Fibroblast of lung (primary cell): Measurements from ENCODE around the gene DRAP1. TPM values are rescaled to one million over a fixed set of nuclear protein-coding genes. Genes with fewer than 3 reads are reported as not detected.

Experiments used
- DNase-seq, 2 donors: peaks; one replicate each; pipeline versions ENCODE4 v3.0.0 to v3.0.0-alpha.2; 2010; ENCODE audit warnings: low read depth in 2 of 2
- H2AFZ ChIP-seq: 2 replicates; pipeline ENCODE4 v1.5.1; 2012; ENCODE audit warnings: low read length, control low read depth, inconsistent platforms
- H3K27ac ChIP-seq: 2 replicates; pipeline ENCODE4 v1.5.1; 2011; ENCODE audit warnings: low read length, control low read depth; ENCODE audit not compliant: insufficient read depth
- H3K27me3 ChIP-seq: 2 replicates; pipeline ENCODE4 v1.5.1; 2011; ENCODE audit warnings: mild to moderate bottlenecking, low read length; ENCODE audit not compliant: control insufficient read depth, insufficient read depth
- H3K36me3 ChIP-seq: 2 replicates; pipeline ENCODE4 v1.5.1; 2011; ENCODE audit warnings: low read length; ENCODE audit not compliant: control insufficient read depth, insufficient read depth
- H3K4me1 ChIP-seq: 2 replicates; pipeline ENCODE4 v1.5.1; 2011; ENCODE audit warnings: low read length; ENCODE audit not compliant: control insufficient read depth, insufficient read depth; ENCODE audit errors: extremely low read depth
- H3K4me2 ChIP-seq: 2 replicates; pipeline ENCODE4 v1.5.1; 2011; ENCODE audit warnings: low read length, control low read depth; ENCODE audit not compliant: insufficient read depth; ENCODE audit errors: extremely low read depth
- H3K4me3 ChIP-seq, 4 experiments: fragments of 200-600 bp in 1 of 4; sonication (generic) in 1 of 4; replicated peaks in 1 of 4; 2 replicates each; pipeline ENCODE4 v1.5.1; 2011 to 2016; ENCODE audit warnings: low read length in 4 of 4, low read depth in 3 of 4, mild to moderate bottlenecking in 3 of 4, control low read depth in 2 of 4, inconsistent platforms in 1 of 4, mixed read lengths in 1 of 4; ENCODE audit not compliant: insufficient read depth in 1 of 4; ENCODE audit errors: control extremely low read depth in 1 of 4
- H3K79me2 ChIP-seq: 2 replicates; pipeline ENCODE4 v1.5.1; 2012; ENCODE audit warnings: mild to moderate bottlenecking, low read length, inconsistent platforms; ENCODE audit not compliant: control insufficient read depth, insufficient read depth
- H3K9ac ChIP-seq: 2 replicates; pipeline ENCODE4 v1.5.1; 2011; ENCODE audit warnings: mild to moderate bottlenecking, low read length, control low read depth; ENCODE audit not compliant: insufficient read depth
- H3K9me3 ChIP-seq: 2 replicates; pipeline ENCODE4 v1.5.1; 2012; ENCODE audit warnings: low read depth, low read length; ENCODE audit not compliant: control insufficient read depth, insufficient read depth
- H4K20me1 ChIP-seq: 2 replicates; pipeline ENCODE4 v1.5.1; 2011; ENCODE audit warnings: low read length; ENCODE audit not compliant: control insufficient read depth, insufficient read depth; ENCODE audit errors: extremely low read depth
- EZH2 ChIP-seq: IDR thresholded peaks from 2 replicates; pipeline ENCODE4 v1.5.1; 2012; ENCODE audit warnings: low read length, control low read depth, mild to moderate bottlenecking; ENCODE audit errors: missing control alignments
- polyA minus RNA-seq: library from RNA; depleted of rRNA, polyadenylated mRNA; stranded (reverse); fragments of >200 nt; gene quantifications from 2 replicates; pipeline ENCODE4 v1.2.3, GENCODE V29; 2011; ENCODE audit warnings: low replicate concordance
- polyA plus RNA-seq, 2 donors: library from polyadenylated mRNA; depleted of rRNA in 1 of 2; stranded (reverse) in 1 of 2; unstranded in 1 of 2; fragments of >200 nt; gene quantifications; 2 replicates each; pipeline ENCODE4 v1.2.1, GENCODE V29; 2011 to 2012; ENCODE audit warnings: missing spikeins in 1 of 2
- total RNA-seq: library from RNA; depleted of rRNA; stranded (reverse); fragments of >200 nt; gene quantifications from 2 replicates; pipeline ENCODE4 v1.2.1, GENCODE V29; 2014
- TF ChIP-seq, protein P1 (sequence below), 2 donors: IDR thresholded peaks in 1 of 2; conservative IDR thresholded peaks in 1 of 2; 1 replicate in 1 of 2; 2 replicates in 1 of 2; pipeline ENCODE4 v1.5.1; 2011 to 2012; ENCODE audit warnings: low read length in 2 of 2, control low read depth in 1 of 2, inconsistent platforms in 1 of 2, low read depth in 1 of 2, mild to moderate bottlenecking in 1 of 2

DRAP1 gene, protein sequence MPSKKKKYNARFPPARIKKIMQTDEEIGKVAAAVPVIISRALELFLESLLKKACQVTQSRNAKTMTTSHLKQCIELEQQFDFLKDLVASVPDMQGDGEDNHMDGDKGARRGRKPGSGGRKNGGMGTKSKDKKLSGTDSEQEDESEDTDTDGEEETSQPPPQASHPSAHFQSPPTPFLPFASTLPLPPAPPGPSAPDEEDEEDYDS
- total RNA-seq (155 and 300 TPM in 2 replicates), polyA plus RNA-seq (130 and 275 TPM in 2 replicates), polyA minus RNA-seq (60.5 and 98.3 TPM in 2 replicates)
- 329 and 696 TPM in 2 replicates for polyA plus RNA-seq (2012)

DNA sequence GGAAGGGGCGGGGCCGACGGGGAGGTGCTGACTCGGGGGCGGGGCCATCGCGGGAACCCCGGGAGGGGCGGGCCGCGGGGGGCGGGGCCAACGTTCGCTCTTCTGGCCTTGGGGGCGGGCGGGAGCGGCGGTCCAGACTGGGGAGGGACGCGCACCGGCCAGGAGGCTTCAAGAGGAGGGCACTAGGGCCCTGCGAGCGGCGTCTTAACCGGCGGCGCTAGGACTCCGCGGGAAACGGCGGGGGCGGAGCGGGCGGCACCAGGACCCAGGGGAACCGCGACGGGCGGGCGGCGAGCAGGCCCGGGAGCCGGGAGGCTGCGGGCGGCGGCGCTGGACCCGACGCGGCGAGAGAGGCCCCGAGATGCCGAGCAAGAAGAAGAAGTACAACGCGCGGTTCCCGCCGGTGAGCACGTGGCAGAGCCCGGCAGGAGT, at the start of gene DRAP1:
Gene DRAP1, plus strand, starts transcription at position 286 of the 432 bp plus-strand sequence. Its CDS starts 76 bp downstream, at position 362.
- Histone ChIP-seq H3K27me3 (no peaks in the 10 kb centered on the region), H2AFZ (peak within 1 kb of the TSS; percentile 56), H3K36me3 (peaks cover 18% of the 10 kb centered on the region), H3K4me2 (peak within 1 kb of the TSS; percentile 86), H3K4me3 (peak within 1 kb of the TSS; percentile 74 to 95 (median 92)), H3K4me1 (peaks cover 38% of the 10 kb centered on the region), H4K20me1 (no peaks in the 10 kb centered on the region), H3K79me2 (peaks cover 64% of the 10 kb centered on the region), H3K27ac (peak within 1 kb of the TSS; percentile 99), H3K9ac (peak within 1 kb of the TSS; percentile 94), H3K9me3 (no peaks in the 10 kb centered on the region)
- peak; percentile 98 to 99 for DNase-seq
- TF ChIP-seq EZH2: no peak
- TF ChIP-seq, protein P1, sequence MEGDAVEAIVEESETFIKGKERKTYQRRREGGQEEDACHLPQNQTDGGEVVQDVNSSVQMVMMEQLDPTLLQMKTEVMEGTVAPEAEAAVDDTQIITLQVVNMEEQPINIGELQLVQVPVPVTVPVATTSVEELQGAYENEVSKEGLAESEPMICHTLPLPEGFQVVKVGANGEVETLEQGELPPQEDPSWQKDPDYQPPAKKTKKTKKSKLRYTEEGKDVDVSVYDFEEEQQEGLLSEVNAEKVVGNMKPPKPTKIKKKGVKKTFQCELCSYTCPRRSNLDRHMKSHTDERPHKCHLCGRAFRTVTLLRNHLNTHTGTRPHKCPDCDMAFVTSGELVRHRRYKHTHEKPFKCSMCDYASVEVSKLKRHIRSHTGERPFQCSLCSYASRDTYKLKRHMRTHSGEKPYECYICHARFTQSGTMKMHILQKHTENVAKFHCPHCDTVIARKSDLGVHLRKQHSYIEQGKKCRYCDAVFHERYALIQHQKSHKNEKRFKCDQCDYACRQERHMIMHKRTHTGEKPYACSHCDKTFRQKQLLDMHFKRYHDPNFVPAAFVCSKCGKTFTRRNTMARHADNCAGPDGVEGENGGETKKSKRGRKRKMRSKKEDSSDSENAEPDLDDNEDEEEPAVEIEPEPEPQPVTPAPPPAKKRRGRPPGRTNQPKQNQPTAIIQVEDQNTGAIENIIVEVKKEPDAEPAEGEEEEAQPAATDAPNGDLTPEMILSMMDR (conservative IDR thresholded peaks at IDR 0.05 in 1 of 2, IDR thresholded peaks at IDR 0.05 in 1 of 2; ENCODE audit: low read depth in 1 of 2, low read length in 2 of 2): no peak

DNA sequence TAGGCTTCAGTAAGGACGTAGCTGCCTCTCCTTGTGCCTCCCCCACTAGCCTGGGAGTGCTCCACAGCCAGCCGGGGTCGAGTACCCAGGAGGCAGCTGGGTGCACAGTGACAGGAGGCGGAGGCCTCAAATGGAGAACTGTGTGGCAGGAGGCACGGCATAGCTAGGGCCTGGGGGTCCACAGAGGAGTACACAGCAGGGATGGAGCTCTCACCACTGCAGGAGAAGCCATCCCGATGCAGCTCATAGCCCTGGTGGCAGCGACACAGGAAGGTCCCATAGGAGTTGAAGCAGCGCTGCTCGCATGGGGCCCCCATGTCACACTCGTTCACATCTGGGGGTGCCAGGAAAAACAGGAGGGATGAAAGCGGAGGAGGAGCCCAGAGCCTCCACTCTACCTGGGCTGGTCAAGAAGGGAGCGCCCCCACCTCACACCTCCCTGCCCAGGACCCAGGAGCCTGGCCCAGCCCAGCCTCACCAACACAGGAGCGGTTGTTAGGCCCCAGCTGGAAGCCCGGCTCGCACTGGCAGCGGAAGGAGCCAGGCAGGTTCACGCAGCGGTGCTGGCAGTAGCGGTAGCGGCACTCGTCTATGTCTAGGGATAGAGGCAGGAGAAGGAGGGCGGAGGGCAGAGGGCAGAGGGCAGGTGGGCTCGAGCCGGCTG, 49.5 kb upstream of the DRAP1 start:
- Histone ChIP-seq H2AFZ (no peak overlapping the region), H3K4me1 (peaks cover 23% of the 10 kb centered on the region), H3K27me3 (no peaks in the 10 kb centered on the region), H3K9me3 (no peaks in the 10 kb centered on the region), H3K36me3 (peaks cover 37% of the 10 kb centered on the region), H3K4me2 (no peak overlapping the region), H3K9ac (no peak overlapping the region), H3K27ac (no peak overlapping the region), H3K4me3 (no peak overlapping the region), H4K20me1 (no peaks in the 10 kb centered on the region), H3K79me2 (peaks cover 30% of the 10 kb centered on the region)
- TF ChIP-seq, protein P1 (conservative IDR thresholded peaks at IDR 0.05 in 1 of 2, IDR thresholded peaks at IDR 0.05 in 1 of 2; ENCODE audit: low read depth in 1 of 2, low read length in 2 of 2): no peak
- no peak for TF ChIP-seq EZH2
- no peak for DNase-seq

DNA sequence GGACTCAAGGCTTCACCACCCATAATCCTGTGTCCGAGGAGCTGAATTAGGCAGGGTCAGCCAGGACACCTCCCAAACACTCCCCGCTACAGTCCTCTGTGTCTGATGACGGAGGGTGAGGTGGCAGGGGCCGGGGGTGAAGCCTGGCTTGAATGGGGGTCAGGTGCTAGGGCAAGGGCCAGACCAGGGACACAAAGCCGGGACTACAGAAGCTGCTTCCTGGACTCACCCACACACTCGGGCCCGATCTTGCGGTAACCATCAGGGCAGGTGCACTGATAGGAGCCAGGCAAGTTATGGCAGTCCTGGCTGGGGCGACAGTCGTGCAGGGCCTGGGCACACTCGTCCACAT, 48.9 kb upstream of the DRAP1 start:
- Histone ChIP-seq H3K4me1 (peaks cover 23% of the 10 kb centered on the region), H3K9me3 (no peaks in the 10 kb centered on the region), H3K79me2 (peaks cover 30% of the 10 kb centered on the region), H4K20me1 (no peaks in the 10 kb centered on the region), H3K36me3 (peaks cover 32% of the 10 kb centered on the region), H3K9ac (no peak overlapping the region), H2AFZ (no peak overlapping the region), H3K27me3 (no peaks in the 10 kb centered on the region), H3K4me2 (no peak overlapping the region), H3K27ac (no peak overlapping the region), H3K4me3 (no peak overlapping the region)
- DNase-seq: no peak
- TF ChIP-seq, protein P1 (conservative IDR thresholded peaks at IDR 0.05 in 1 of 2, IDR thresholded peaks at IDR 0.05 in 1 of 2; ENCODE audit: low read depth in 1 of 2, low read length in 2 of 2): no peak
- no peak for TF ChIP-seq EZH2
